Medulla oblongata (tissue), 1 donor: ENCODE measurements around the gene PARD3.
"Not testable (repeated sequence)": the region's sequence is repeated elsewhere in the genome, so short reads cannot be mapped to it uniquely, and the experiment has no call there.

Source experiments
- DNase-seq: peaks from one replicate; pipeline ENCODE4 v3.0.0-alpha.2; 2015; ENCODE audit errors: extremely low spot score

PARD3 gene

GRCh38 chr10:34766811-34767494, 48.1 kb downstream of the PARD3 start:
- DNase-seq = no peak

DNA sequence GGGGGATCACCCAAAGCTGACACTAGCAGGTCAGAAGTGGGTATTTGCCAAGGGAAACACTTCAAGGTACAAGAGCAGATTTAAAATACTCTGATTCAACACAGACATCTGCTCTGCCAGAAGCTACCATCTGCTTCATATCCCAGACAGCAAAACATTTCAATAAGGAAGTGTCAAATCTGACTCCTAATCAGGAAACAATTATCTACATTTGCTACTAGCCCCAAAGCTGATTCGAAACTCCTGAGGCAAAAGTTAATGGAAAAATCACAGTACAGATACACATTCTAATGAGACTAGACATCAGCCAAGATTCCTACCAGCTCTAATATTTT, 48.9 kb downstream of the PARD3 start:
- DNase-seq = no peak

- DNase-seq = no peak
Observed at GRCh38 chr10:34764472-34764946, 50.6 kb downstream of the PARD3 start.

DNA sequence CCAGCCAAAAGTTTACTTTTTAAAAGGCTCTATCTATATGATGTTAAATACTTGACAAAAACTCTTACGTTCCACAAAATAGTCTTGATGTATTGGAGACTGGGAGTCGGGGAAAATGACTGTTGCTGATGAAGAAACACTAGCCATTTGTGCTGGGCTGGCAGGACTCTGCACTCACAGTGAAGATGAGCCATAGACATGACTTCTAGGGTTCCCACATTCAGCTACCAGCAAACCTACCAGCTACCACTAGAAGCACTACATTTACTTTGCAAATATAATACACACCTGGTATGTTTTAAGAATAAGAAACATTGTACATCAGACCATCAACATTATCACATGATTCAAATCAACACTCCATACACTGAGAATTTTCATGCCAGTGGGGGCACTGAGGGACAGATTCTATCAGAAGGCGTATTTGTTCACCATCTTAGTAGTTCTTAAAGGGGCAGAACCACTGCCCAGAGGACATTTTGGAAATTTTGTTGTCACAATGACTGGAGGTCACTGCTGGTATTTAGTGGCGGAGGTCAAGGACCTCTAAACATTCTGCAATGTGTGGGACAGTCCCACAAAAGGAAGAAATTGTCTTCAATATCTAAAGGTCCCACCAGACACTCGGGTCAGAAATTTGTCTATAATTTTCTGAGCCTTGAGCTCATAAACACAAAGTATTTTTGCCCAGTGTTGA, 52.3 kb downstream of the PARD3 start:
- DNase-seq = no peak

DNA sequence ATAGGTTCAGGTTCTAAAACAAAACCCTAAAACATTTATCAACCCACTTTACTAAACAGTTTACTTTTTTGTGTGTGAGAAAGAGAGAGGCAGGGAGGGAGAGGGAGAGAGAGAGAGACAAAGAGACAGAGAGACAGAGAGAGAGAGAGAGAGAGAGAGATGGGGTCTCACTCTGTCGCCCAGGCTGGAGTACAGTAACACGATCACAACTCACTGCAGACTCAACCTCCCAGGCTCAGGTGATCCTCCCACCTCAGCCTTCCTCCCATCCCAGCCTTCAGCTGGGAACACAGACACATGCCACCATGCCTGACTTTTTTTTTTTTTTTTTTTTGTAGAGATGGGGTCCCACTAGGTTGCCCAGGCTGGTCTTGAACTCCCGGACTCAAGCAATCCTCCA, 52.9 kb downstream of the PARD3 start:
- DNase-seq = no peak

DNA sequence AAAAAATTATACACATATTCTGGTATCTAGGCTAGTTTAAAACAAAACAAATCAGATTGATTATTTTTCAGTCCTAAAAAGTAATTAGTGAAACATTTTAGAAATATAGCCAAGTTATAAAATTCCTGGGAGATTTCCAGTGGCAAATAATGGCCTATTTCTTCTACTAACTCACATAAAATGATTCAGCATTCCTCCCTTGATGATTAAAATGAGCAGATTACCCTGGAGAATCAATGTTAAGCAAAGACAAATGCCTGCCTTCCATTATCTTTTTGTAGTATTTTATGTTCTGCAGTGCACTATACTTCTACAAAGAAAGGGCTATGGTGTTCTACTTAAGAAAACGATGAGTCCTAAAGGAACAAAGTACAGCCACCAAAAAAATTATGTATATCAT, 53.6 kb downstream of the PARD3 start:
- no peak for DNase-seq

GRCh38 chr10:34760606-34761005, 54.5 kb downstream of the PARD3 start:
- no peak for DNase-seq

DNA sequence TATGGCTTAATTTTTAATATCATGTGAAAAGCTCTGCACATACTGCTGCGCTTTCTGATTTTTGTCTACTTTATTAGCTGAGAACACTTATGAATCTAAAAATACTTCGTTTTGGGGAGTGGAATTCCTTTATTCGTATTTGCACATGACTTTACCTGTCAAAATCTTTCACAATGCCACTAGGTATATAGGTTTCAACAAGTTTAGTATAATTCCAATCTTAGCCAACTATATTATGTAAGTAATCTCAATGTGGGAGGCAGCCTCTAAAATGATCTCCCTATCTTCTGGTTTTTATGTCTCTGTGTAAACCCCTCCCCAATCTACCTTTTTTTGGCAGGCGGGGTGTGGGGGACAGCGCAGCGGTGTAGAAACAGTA, 55.3 kb downstream of the PARD3 start:
- DNase-seq = no peak

DNA sequence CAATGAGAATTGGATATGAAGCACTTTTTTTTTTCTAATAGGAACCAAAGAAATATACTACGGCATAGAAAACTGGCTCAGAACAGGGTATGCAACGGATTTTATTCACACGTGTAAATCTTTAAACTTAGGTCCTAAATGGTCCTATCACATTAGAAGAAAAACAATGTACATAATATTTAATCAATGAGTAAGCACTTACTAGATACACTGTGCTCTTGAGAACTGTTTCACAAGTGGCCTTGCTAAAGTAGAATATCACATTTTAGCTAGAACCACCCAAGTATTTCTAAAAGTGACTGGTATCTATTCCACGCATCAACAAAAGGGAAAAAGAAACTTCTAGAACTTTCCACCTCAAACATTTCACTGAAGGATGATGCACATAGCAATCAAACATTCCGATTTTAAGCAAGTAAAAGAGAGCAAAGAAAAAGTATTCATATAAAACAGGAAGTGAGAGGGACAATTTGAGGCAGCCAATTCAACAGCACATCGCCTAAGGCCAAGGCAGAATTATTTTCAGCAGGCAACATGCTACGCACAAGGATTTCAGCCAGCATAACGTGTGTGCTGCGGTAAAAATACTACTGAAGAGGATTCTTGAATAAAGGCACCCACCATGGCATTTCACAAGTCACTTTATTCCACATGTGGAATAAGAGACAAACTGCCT, 55.8 kb downstream of the PARD3 start:
- no peak for DNase-seq

DNA sequence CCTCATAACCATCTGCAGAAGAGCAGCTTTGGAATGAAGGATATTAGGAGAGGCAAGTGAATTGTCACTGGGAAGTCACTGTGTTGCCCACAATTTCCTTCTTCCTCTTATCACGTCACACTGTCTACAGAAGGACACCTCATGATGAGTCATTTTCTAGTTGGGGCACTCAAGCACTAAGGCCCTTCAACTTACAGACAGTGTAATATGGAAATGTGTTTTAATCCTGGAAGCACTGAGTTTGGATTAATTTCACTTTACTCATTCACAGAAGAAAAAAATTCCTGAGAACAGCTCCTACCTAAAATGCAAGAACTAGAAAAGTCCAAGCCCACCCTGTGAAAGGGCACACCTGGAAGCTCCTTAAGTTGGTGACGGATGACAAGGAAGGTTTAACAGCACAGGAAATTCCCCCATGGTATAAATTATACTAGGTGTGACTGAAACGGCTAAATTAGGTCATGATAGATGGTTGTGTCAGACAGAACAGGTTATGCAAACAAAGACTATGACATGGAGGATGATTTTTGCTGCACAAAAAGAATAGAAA, 56.6 kb downstream of the PARD3 start:
- no peak for DNase-seq

GRCh38 chr10:34757933-34758332, 57.2 kb downstream of the PARD3 start:
- no peak for DNase-seq

GRCh38 chr10:34757181-34757580, 57.9 kb downstream of the PARD3 start:
- not testable (repeated sequence) for DNase-seq

DNA sequence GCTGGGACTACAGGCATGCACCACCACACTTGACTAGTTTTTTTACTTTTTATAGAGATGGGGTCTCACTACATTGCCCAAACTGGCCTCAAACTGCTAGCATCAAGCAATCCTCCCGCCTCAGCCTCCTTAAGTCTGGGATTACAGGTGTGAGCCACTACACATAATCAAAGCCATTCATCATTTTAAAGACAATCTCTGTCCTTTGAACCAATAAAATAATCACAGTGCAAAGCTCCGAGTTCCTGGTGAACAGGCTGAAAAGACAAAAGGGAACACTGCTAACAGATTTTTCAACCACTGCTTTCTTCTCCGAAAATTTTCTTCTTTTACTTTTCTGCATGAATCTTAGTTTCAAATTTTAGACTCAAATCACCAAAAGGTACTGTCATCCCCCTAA, 58.5 kb downstream of the PARD3 start:
- DNase-seq = no peak

GRCh38 chr10:34753014-34753757, 61.9 kb downstream of the PARD3 start:
- no peak for DNase-seq

GRCh38 chr10:34751272-34751671, 63.8 kb downstream of the PARD3 start:
- DNase-seq = no peak

DNA sequence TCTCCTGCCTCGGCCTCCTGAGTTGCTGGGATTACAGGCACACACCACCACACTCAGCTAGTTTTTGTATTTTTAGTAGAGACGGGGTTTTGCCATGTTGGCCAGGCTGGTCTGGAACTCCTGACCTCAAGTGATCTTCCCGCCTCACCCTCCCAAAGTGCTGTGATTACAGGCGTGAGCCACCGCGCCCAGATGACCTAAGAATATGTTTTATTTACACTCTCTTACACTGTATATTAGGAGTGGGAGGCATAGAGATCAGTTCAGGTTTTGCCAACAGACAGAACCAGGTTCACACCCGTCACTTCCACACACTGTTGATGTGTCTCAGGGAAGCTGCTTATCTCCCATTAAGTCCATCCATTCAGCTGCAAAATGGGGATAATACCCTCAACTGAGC, 64.3 kb downstream of the PARD3 start:
- DNase-seq = not testable (repeated sequence)

GRCh38 chr10:34748767-34749166, 66.3 kb downstream of the PARD3 start:
- no peak for DNase-seq

GRCh38 chr10:34748357-34748756, 66.7 kb downstream of the PARD3 start:
- DNase-seq = no peak

DNA sequence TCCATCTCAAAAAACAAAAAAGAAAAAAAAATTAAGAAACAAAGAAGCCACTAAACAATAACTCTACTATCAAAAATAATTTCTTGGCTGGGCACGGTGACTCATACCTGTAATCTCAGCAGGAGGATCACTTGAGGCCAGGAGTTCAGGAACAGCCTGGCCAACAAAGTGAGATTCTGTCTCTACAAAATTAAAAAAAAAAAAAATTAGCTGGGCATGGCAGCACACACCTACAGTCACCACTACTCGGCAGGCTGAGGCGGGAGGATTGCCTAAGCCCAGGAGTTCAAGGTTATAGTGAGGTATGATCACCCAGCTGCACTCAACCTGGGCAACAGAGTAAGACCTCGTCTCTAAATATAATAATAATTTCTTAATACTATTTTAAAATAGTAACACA, 69.0 kb downstream of the PARD3 start:
- no peak for DNase-seq

DNA sequence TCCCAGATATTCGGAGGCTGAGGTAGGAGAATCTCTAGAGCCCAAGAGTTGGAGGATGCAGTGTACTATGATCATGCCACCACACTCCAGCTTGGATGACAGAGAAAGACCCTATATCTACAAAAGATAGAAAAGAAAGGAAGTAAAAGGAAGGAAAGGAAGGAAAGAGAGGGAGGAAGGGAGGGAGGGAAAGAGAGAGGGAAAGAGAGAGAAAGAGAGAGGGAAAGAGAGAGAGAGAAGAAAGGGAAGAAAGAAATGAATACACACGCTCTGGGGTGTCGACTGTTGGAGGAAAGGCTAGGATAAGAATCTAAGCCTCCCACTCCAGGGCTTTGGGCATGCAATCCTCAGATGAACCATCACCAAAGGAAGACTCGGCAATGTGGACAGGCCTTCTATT, 69.9 kb downstream of the PARD3 start:
- no peak for DNase-seq

GRCh38 chr10:34744590-34744989, 70.5 kb downstream of the PARD3 start:
- no peak for DNase-seq

DNA sequence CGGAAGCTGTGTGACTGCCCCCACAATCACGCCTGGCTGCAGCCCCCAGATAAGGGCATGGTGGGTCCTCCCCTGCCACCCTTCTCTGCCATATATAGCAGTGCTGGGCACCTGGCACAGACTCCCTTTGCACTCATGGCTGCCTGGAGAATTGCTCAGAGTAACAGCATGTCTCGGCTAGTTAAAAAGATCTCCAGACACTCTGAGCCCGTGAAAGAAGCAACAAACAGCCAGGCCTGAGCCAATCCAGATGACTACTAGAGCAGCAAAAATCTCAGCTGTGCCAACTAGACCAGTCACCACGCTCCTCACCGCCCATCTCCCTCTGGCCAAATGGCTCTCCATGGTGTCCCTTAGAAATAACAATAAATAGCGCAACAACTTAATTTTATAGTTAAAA, 71.3 kb downstream of the PARD3 start:
- peak; percentile 42 for DNase-seq
